Astrocyte of the cerebellum (primary cell): Measurements from ENCODE around the gene ZFP62.

ENCODE experiments used
- DNase-seq: peaks from one replicate; pipeline ENCODE4 v3.0.0-alpha.2; 2011; ENCODE audit warnings: low read depth
- H3K4me3 ChIP-seq: 2 replicates; pipeline ENCODE4 v1.5.1; 2011; ENCODE audit warnings: mild to moderate bottlenecking, low read depth, low read length, moderate library complexity
- in situ Hi-C: cut with HindIII; loops from 2 replicates; pipeline ENCODE4 v1.10.0; 2017; ENCODE audit warnings: low sequenced_read_pairs
- TF ChIP-seq, protein P1 (sequence below): IDR thresholded peaks from 2 replicates; pipeline ENCODE4 v1.5.1; 2012; ENCODE audit warnings: low read length, low read depth, moderate library complexity, mild to moderate bottlenecking; ENCODE audit errors: missing control alignments

ZFP62 gene

GRCh38 chr5:180847026-180847425 is 14.1 kb downstream of the ZFP62 start:
- H3K4me3 ChIP-seq, result no peak overlapping the region
- TF ChIP-seq, protein P1, sequence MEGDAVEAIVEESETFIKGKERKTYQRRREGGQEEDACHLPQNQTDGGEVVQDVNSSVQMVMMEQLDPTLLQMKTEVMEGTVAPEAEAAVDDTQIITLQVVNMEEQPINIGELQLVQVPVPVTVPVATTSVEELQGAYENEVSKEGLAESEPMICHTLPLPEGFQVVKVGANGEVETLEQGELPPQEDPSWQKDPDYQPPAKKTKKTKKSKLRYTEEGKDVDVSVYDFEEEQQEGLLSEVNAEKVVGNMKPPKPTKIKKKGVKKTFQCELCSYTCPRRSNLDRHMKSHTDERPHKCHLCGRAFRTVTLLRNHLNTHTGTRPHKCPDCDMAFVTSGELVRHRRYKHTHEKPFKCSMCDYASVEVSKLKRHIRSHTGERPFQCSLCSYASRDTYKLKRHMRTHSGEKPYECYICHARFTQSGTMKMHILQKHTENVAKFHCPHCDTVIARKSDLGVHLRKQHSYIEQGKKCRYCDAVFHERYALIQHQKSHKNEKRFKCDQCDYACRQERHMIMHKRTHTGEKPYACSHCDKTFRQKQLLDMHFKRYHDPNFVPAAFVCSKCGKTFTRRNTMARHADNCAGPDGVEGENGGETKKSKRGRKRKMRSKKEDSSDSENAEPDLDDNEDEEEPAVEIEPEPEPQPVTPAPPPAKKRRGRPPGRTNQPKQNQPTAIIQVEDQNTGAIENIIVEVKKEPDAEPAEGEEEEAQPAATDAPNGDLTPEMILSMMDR, result no peak
- no peak for DNase-seq
- in situ Hi-C loops, result no loop called here

DNA sequence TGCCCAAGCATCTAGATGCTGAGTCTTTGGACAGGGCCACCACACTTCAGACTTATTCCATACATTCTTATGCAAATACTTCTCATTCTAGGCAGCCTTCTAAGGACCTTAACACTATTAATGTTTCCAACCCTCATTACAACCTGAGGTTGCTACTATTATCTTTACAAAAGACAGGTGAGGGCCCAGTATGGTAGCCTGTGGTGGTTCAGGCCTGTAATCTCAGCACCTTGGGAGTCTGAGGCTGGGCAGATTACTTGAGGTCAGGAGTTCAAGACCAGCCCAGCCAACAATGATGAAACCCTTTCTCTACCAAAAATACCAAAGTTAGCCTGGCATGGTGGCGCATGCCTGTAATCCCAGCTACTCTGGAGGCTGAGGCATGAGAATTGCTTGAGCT is 16.2 kb downstream of the ZFP62 start:
- TF ChIP-seq, protein P1, result no peak
- DNase-seq, result no peak
- in situ Hi-C loops, result no loop called here
- no peak overlapping the region for H3K4me3 ChIP-seq

- H3K4me3 ChIP-seq, result no peak overlapping the region
- TF ChIP-seq, protein P1, result no peak
- in situ Hi-C loops, result no loop called here
- DNase-seq, result no peak
Measured at GRCh38 chr5:180844432-180844831, 16.6 kb downstream of the ZFP62 start.

GRCh38 chr5:180839935-180840334 is 21.1 kb downstream of the ZFP62 start:
- in situ Hi-C loops, result no loop called here
- TF ChIP-seq, protein P1, result no peak

DNA sequence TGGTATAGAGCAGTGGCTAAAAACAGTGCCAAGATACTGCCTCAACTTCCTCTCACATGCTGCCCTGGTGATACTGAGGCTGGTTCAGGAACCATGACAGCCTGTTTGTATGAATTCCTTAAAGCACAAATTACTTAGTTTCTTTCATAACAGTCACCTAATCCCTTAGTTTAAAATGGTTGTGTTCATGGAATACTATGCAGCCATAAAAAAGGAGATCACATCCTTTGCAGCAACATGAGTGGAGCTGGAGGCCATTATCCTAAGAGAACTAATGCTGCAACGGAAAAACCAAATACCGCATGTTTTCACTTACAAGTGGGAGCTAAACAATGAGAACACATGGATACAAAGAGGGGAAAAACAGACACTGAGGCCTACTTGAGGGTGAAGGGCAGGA is 21.8 kb downstream of the ZFP62 start:
- H3K4me3 ChIP-seq, result no peak overlapping the region
- TF ChIP-seq, protein P1, result no peak
- in situ Hi-C loops, result no loop called here
- no peak for DNase-seq

More at GRCh38 chr5:180839935-180840334, 21.1 kb downstream of the ZFP62 start:
- no peak for DNase-seq
- no peak overlapping the region for H3K4me3 ChIP-seq

GRCh38 chr5:180837478-180837877 is 23.6 kb downstream of the ZFP62 start:
- no peak for DNase-seq
- H3K4me3 ChIP-seq, result no peak overlapping the region
- TF ChIP-seq, protein P1, result no peak
- in situ Hi-C loops, result no loop called here

- in situ Hi-C loops, result no loop called here
- DNase-seq, result no peak
- H3K4me3 ChIP-seq, result no peak overlapping the region
- TF ChIP-seq, protein P1, result no peak
Measured at GRCh38 chr5:180832638-180833068, 28.4 kb downstream of the ZFP62 start.
